HG02943 (cell line): ENCODE data around the gene CDC16.
"Not testable (repeated sequence)": the region's sequence is repeated elsewhere in the genome, so short reads cannot be mapped to it uniquely, and the experiment has no call there.

ENCODE experiments used
- ATAC-seq: cut with Tn5 transposase; IDR thresholded peaks from one replicate; pipeline ENCODE4 v1.9.1; 2021; ENCODE audit warnings: mild to moderate bottlenecking, low read depth, moderate library complexity; ENCODE audit not compliant: unreplicated experiment

Gene CDC16

DNA sequence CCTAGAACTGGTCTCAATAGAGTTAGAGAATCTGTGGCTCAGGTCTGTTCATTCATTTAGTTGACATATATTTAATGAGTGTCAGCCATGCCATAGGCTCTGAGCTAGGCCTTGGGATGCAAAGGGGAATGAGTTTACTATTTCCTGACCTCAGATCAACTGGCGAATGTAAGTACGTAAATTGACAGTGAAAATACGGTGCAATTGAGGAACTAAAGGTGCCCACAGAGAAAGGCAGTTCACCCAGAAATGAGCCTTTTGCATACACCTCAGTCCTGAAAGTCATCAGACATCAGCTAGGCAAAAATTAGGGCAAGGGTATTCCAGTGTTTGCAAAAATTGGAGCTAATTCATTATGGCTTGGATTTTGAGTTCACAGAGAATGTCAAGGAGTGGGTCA lies 26.1 kb downstream of the CDC16 start:
- no peak for ATAC-seq

GRCh38 chr13:114261328-114261965 lies 26.8 kb downstream of the CDC16 start:
- no peak for ATAC-seq

DNA sequence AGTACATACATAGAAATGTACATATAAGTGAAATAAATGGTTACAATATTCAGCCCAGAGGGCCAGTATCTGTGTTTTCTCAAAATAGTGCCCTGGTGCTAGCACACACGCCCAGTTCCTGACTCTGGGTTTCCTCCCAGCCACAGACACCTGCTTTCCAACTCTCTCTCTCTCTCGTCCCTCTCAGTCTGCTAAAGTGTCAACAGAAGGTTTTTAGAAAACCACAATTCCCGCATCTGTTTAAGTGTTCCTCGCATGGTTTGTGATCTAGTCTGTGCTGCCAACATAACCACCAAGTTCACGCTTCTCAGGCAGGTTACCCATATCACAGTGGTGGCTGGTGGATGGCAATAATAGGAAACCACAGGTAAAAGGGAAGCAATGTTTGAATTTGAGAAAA lies 28.9 kb downstream of the CDC16 start:
- no peak for ATAC-seq

DNA sequence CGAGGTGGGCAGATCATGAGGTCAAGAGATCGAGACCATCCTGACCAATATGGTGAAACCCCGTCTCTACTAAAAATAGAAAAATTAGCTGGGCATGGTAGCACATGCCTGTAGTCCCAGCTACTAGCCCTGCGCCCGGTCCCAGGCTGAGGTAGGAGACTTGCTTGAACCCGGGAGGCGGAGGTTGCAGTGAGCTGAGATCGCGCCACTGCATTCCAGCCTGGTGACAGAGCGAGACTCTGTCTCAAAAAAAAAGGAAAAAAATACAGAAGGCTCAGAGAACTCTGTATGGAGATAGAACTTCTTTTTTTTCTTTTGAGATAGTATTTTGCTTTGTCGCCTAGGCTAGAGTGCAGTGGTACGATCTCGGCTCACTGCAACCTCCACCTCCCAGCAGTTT lies 29.6 kb downstream of the CDC16 start:
- ATAC-seq: not testable (repeated sequence)

GRCh38 chr13:114264886-114265611 lies 30.4 kb downstream of the CDC16 start:
- no peak for ATAC-seq

GRCh38 chr13:114266241-114266640 lies 31.5 kb downstream of the CDC16 start:
- no peak for ATAC-seq

- ATAC-seq: no peak
Observed at GRCh38 chr13:114268344-114269280, 33.9 kb downstream of the CDC16 start.

DNA sequence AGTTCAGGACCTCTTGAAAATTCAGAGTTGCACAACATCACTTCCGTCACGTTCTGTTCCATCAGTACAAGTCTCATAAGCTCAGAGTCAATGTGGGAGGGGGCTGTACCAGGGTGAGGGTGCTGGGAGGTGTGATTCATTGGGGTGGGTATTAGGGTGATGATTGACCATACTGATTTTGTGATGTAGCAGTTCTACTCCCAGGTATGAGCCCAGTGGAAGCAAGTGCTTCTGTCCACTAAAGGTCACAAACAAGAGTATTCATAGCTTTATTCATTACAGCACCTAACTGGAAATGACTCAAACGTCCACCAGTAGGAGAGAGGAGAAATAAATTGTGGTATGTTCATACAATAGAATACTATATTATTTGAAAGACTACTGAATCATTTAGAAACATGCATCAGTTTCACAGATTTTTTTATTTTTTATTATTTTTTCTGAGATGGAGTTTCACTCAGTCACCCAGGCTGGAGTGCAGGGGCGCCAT lies 34.6 kb downstream of the CDC16 start:
- no peak for ATAC-seq

- no peak for ATAC-seq
Observed at GRCh38 chr13:114272977-114273376, 38.3 kb downstream of the CDC16 start.

- ATAC-seq: no peak
Observed at GRCh38 chr13:114275304-114275703, 40.6 kb downstream of the CDC16 start.

DNA sequence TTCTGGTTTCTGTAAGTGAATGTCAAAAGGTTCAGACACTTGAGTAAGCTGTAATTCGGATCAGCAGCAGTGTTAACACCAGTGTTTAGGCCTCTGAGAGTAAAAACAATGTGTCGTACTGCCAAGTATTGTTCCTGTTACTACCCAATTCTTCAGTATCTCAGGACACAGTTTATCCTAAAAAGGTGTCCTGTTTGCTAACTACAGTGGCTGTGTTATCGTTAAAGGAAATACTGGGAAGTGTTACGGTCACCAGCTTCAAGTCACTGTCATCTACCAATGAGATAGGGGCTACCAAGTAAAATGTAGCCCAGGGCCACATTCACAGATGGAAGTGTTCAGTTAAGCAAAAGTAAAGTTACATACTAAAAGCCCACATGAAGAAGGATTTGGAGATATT lies 44.4 kb downstream of the CDC16 start:
- no peak for ATAC-seq

DNA sequence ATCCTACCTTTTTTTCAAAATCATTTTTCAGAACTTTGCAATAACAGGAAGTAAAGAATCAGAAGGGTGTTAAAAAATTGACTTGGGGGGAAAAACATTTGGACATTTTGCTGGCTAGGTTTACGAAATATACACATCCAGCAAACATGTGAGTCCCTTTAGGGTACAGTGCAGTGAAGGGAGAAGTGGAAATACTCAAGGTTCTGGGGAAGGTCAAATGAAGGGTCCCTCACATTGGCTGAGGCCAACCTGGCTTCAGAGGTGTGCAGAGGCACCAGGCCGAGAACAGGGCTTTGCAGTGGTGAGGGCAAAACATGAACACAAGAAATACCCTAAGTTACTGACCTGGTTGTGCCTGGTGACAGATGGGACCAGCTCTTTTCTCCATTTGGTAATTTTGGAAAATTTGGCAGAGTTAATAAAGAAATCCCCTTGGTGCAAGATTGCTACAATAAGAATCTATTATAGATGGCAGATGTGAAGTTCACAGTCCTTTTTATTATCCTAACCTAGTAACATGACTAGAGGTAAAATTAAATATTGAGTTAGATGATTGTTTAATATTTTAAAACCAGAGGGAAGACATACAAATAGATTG lies 45.2 kb downstream of the CDC16 start:
- no peak for ATAC-seq

DNA sequence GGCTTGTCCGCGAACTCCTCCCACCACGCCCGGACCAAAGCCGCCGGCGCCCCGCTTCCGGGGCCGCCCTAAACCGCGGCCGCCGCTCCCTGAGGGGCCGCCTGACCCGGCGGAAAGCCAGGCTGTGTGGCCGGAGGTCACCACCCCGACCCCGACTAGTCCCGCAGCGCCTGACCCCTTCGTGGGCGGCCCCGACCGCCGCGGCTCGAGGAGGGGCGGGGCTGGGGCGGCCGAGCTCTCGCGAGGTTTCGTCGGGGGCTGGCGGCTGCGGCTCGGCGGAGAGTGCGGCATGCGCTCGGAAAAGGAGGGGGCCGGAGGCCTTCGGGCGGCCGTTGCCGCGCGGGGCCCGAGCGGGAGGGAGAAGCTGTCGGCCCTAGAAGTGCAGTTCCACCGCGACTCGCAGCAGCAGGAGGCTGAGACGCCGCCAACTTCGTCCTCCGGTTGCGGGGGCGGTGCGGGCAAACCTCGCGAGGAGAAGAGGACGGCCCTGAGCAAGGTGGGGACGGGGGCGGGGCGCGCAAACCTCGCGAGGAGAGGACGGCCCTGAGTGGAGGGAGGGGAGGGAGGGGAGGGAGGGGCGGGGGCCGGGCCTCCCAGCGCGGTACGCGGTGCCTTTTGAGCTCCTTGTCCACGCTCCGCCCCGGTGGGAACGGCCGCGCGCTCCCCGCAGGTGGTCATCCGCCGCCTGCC lies 46.8 kb downstream of the CDC16 start, which contains the start of gene UPF3A:
Gene UPF3A (plus strand): TSS at position 251 of the 690 bp plus-strand sequence. CDS start 39 bp downstream, at position 290.
- peak; percentile 66 for ATAC-seq

DNA sequence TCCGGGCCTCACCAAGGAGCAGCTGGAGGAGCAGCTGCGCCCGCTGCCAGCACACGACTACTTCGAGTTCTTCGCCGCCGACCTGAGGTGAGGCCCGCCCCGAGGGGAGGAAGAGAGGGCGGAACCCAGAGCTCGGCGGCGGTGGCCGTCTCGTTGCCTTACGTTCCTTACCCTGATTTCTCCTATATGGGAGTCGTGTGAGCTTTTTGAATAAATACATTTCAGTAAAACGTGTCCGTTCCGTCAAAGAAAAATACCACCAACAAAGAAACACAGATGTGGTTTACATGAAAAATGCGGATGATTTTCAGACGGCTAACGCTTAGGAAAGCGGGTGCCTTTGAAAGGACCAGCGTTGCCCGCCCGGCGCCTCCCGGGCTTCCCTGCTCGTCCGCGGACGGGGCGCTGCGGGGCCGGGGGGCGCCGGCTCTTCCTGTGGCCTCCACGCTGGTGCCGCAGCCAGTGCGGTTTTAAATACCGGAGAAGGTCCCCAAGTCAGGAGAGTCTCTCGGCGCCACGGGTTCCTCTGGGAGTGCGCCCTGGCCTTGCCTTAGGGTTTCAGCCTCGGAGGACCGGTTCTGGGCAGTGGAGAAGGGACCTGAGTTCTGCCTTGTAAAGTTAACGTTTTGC lies 47.5 kb downstream of the CDC16 start:
- ATAC-seq: peak; percentile 48

- no peak for ATAC-seq
Observed at GRCh38 chr13:114283576-114283975, 48.9 kb downstream of the CDC16 start.

DNA sequence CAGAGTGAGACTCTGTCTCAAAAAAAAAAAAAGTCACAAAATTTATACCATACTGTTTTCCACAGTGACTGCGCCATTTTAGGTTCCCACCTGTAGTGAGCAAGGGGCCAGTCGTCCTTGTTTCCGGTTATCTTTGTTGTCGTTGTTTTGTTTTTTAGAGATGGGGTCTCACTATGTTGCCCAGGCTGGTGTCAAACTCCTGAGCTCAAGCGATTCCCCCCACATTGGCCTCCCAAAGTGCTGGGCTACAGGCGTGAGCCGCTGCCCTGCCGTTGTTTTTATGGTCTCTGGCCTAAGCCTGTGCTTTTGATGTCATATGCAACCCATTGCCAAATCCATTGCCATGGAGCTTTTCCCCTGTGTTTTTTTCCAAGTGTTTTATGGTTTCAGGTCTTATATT lies 50.0 kb downstream of the CDC16 start:
- no peak for ATAC-seq

- no peak for ATAC-seq
Observed at GRCh38 chr13:114285166-114285808, 50.6 kb downstream of the CDC16 start.

GRCh38 chr13:114286808-114287207 lies 52.1 kb downstream of the CDC16 start:
- no peak for ATAC-seq

DNA sequence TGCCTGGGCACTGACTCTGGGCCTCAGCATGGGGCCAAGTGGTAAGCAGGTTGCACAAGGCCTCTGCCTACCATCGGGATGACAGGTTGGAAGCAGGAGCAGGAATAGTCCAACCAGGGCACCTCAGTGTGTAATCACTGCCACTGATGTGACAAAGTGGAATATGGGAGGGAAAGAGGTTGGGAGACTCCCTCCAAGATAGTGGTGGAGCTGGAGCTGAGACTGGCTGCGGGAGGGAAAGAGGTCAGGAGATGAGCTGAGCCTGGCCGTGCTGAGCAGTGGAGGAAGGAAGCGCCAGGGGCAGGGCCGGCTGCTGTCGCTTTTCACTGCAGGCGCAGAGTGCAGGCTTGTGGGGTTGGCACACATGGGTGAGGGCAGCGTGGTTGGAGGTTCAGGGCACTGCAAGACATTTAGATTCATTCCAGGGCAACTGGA lies 53.5 kb downstream of the CDC16 start:
- no peak for ATAC-seq
